ENCODE measurements around the gene UBE3B.

GRCh38 chr12:109460538-109460937 lies 16.9 kb upstream of the UBE3B start:
- TF ChIP-seq, protein P1, sequence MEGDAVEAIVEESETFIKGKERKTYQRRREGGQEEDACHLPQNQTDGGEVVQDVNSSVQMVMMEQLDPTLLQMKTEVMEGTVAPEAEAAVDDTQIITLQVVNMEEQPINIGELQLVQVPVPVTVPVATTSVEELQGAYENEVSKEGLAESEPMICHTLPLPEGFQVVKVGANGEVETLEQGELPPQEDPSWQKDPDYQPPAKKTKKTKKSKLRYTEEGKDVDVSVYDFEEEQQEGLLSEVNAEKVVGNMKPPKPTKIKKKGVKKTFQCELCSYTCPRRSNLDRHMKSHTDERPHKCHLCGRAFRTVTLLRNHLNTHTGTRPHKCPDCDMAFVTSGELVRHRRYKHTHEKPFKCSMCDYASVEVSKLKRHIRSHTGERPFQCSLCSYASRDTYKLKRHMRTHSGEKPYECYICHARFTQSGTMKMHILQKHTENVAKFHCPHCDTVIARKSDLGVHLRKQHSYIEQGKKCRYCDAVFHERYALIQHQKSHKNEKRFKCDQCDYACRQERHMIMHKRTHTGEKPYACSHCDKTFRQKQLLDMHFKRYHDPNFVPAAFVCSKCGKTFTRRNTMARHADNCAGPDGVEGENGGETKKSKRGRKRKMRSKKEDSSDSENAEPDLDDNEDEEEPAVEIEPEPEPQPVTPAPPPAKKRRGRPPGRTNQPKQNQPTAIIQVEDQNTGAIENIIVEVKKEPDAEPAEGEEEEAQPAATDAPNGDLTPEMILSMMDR (IDR thresholded peaks at IDR 0.05), result no peak
- TF ChIP-seq EZH2 (IDR thresholded peaks at IDR 0.05; ENCODE audit: borderline replicate concordance, insufficient read depth, low read depth, low read length, poor library complexity, severe bottlenecking), result no peak

All from B cell (primary cell).